Activated CD8-positive, alpha-beta memory T cell treated with anti-CD3 and anti-CD28 coated beads, Interleukin-2, amount 50 U/mL, for 24 hours (primary cell): Measurements from ENCODE around the gene DEDD.

Experiments used
- DNase-seq: peaks from one replicate; pipeline ENCODE4 v3.0.0-alpha.2; 2020; ENCODE audit errors: extremely low read depth

Gene DEDD

GRCh38 chr1:161073474-161074121, 58.9 kb downstream of the DEDD start:
- DNase-seq, result no peak

GRCh38 chr1:161072751-161073449, 59.6 kb downstream of the DEDD start:
- DNase-seq, result no peak

GRCh38 chr1:161071886-161072371, 60.5 kb downstream of the DEDD start:
- no peak for DNase-seq
